C4-2B (cell line): ENCODE measurements around the gene ATP5MC3.
A peak's percentile ranks its signal among the peaks of the same experiment; 100 is the strongest.

Experiments
- CTCF ChIP-seq: fragments of 450-650 bp; conservative IDR thresholded peaks from 2 replicates; pipeline ENCODE4 v1.5.1; 2017; ENCODE audit warnings: mild to moderate bottlenecking
- ZFX ChIP-seq: fragments of 450-650 bp; IDR thresholded peaks from 2 replicates; pipeline ENCODE4 v1.6.1; 2017

GRCh38 chr2:175175320-175175719 is 6.2 kb downstream of the ATP5MC3 start:
- TF ChIP-seq CTCF (0 out of 2 replicates have a peak, but pooled peaks have one; percentile 4), ZFX (no peak)
